Sciatic nerve (tissue), 2 donors: Measurements from ENCODE around the gene ANXA3. TPM values are rescaled to one million over a fixed set of nuclear protein-coding genes. Genes with fewer than 3 reads are reported as not detected.
"Not testable (repeated sequence)": the region's sequence is repeated elsewhere in the genome, so short reads cannot be mapped to it uniquely, and the experiment has no call there.

Experiments
- ATAC-seq: fragments of 200-7000 bp; cut with Tn5 transposase; one replicate; pipeline ENCODE4 v1.9.1; 2020; ENCODE audit warnings: mild to moderate bottlenecking, moderate library complexity
- DNase-seq: peaks from one replicate; pipeline ENCODE4 v3.0.0-alpha.2; 2020; ENCODE audit warnings: low spot score
- intact Hi-C: fragments of 100-400 bp; cut with DNase I; formaldehyde crosslinking; loops from one replicate; pipeline ENCODE4 v1.14.2; 2022
- total RNA-seq: library from RNA; stranded (reverse); fragmentation: NEBNext Ultra II Directional; extraction: Animal tissue kit (Norgen Biotek cat#: 25700); gene quantifications from one replicate; pipeline ENCODE4 v1.2.1, GENCODE V29; 2021
- donor health status: DM: no; HTN: no; CAD: no.
- donor health status: DM: no; HTN: no; CAD: no.

Gene ANXA3, protein sequence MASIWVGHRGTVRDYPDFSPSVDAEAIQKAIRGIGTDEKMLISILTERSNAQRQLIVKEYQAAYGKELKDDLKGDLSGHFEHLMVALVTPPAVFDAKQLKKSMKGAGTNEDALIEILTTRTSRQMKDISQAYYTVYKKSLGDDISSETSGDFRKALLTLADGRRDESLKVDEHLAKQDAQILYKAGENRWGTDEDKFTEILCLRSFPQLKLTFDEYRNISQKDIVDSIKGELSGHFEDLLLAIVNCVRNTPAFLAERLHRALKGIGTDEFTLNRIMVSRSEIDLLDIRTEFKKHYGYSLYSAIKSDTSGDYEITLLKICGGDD
- total RNA-seq = 109 TPM

DNA sequence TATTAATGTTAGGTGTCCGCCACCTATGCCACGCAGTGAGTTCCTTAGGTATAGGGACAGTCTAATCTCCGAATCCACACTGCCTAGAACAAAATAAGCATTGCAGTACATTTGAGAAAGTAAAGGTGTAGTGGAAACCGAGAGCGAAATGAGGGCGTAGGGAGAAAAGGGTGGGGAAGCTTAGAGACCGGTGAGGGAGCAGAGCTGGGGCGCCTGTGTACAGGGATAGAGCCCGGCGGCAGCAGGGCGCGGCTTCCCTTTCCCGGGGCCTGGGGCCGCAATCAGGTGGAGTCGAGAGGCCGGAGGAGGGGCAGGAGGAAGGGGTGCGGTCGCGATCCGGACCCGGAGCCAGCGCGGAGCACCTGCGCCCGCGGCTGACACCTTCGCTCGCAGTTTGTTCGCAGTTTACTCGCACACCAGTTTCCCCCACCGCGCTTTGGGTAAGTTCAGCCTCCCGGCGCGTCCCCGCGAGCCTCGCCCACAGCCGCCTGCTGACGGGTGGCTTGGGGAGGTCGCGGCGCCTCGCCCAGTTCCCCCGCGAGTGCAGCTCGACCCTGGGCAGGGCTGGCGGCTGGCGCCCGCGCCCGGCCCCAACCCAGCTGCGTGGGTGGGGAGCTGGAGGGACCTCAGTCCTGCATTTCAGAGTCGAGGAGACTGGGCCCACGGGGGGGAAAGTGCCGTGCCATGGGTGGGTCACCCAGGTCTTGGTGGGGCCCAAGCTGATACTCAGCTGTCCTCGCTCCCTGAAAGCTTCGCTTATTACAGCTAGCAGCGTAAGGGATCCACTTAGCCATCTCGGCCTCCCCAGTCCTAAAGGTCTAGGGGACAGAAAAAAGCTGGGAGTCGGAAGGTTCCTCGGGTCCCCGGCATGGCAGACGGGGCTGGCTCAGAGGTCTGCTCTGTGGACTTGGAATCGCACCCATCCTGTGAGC lies at the start of gene ANXA3:
ANXA3 (plus strand) TSS at position 351 of the 932 bp plus-strand sequence. CDS start 2,704 bp downstream, outside the sequence.
- intact Hi-C loops = no loop called here
- ATAC-seq (peak; percentile 85), DNase-seq (peak; percentile 68)

DNA sequence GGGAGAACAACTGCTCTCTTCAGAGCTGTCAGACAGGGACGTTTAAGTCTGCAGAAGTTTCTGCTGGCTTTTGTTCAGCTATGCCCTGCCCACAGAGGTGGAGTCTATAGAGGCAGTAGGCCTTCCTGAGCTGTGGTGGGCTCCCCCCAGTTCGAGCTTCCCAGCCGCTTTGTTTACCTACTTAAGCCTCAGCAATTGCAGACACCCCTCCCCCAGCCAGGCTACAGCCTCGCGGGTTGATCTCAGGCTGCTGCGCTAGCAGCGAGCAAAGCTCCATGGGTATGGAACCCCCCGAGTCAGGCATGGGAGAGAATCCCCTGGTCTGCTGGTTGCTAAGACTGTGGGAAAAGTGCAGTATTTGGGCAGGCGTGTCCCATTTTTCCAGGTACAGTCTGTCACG lies 45.3 kb upstream of the ANXA3 start:
- DNase-seq, ATAC-seq, intact Hi-C loops: not testable (repeated sequence)

DNA sequence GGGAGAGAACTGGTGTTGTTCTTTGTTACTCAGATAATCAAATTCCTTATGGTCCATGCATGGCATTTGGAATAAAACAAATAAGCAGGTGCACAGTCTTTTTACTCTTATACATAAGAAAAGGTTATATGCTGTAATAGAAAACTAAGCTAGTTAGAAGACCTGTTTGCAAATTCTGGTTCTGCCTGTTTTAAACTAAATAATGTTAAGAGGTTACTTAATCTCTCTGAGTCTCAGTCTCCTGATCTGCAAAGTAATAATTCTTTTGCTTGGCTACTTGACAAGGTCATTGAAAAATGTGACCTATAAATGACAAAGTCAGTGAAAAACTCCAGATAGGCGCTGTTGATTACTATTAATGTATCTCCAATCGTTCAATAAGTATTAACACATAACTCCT lies 42.5 kb upstream of the ANXA3 start:
- no peak for ATAC-seq
- intact Hi-C loops = no loop called here
- no peak for DNase-seq

DNA sequence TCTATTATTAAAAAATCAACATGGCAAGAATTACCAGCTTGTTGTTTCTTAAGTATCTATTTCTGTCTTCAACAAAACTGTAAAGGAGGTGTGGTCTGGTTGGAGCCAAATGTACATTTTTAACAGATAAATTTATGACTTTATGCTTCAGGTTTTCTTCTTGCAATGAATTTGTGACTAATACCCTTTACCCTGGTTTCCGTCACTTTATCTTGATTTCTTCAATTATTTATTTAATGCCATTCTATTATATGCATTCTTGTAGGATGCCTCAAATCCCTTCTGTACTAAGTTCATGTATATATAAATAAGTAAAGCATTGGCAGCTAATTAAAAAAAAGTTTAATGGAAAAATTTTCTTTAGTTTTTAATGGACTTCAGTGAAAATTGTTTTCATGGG lies 41.5 kb upstream of the ANXA3 start:
- intact Hi-C loops = no loop called here
- no peak for ATAC-seq

DNA sequence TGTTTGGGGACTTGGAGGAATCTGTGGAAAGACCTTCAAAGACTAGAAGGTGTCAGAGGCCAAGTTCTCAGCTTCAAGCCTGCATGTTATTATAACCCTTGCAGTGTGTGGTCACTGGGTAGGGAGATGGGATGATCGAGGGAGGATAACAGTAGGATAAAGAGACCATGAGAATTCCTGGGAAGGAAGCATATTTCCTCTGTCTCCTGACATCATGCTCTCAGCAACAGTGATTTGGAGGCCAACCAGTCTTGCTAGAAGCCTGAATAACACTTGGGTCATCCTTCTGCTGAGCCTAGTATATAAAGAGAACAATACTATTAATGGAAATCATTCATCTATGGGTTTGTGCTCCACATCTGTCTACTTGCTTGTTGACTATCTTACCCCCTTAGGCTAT lies 40.9 kb upstream of the ANXA3 start:
- intact Hi-C loops = no loop called here
- ATAC-seq = no peak
- no peak for DNase-seq

More for the DNA sequence above, 41.5 kb upstream of the ANXA3 start:
- DNase-seq = no peak

DNA sequence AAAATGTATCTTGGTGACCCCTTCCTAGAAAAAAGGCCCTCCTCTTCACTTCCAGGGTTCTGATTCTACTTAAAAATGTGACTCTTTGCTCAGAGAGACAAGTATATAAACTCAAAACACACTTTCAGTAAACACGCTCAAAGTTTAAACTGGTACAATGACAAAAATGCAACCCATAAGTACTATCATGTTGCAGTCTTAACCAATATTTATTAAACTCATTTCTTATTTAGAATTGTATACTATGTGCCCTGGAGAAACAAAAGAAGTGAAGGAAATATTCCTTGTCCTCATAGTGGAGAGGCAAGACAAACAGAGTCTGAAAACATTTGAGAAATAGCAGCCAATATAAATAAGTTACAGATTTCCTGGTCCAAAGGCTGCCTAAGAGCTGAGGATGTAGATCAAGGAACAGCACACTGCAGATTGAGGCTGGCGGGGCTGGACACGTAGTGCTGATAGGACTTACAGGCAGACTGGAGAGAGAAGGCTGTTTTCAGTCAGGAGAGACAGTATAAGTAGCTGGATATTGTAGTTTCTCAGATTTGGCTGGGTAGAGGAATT lies 39.1 kb upstream of the ANXA3 start:
- DNase-seq (no peak), ATAC-seq (no peak)
- intact Hi-C loops = no loop called here

DNA sequence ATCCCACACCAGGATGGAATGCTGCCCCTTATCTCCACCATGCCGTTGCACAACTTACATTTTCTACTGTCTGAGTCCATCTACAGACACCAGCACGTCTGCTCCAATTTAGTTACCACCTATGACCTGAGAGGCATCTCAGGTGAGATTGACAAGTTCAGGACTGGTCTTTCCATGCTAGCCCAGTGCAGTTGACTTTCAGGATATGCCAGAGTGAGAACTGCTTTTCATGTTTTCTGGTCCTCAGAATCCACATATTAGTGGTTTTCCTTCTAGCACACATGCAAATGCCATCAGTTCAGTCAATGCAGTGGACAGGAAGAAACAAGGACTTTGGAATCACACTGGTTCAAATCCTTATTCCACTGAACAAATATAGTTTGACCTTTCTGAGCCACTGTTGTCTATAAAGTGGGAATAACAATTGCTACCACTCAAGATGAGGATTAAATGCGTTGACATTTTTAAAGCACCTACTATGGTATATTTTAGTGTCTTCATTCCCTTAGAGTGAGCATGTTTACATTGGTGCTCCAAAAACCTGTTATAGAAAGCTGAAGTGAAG lies 38.1 kb upstream of the ANXA3 start:
- no peak for DNase-seq
- intact Hi-C loops = no loop called here
- ATAC-seq = no peak

DNA sequence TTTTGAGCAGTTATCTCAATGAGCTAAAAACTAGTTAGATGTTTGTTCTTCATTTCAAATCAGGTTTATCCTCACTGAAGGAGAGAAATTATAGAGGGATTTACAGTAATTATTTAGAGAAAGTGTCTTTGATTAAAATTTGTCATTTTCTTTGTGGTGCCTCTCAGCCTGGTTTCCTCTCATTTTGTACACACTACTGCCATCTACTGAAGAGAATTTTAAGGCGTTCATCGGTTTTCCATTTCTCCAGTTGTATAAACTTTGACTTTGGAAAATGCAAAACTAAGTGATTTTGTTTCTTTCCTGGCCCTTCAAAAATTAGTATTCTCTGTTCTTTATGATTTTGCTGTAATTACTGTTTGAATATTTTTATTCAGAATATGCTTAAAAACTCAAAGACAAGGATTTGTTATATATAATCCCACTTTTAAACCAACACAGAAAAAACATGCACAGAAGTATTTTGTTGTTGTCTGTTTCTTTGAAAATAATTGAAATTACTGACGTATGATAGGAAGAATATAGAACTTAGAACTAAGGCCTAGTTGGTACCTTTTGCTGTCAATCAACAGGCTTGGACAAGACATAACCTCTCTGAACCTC lies 34.4 kb upstream of the ANXA3 start:
- no peak for ATAC-seq
- no peak for DNase-seq
- intact Hi-C loops = no loop called here

DNA sequence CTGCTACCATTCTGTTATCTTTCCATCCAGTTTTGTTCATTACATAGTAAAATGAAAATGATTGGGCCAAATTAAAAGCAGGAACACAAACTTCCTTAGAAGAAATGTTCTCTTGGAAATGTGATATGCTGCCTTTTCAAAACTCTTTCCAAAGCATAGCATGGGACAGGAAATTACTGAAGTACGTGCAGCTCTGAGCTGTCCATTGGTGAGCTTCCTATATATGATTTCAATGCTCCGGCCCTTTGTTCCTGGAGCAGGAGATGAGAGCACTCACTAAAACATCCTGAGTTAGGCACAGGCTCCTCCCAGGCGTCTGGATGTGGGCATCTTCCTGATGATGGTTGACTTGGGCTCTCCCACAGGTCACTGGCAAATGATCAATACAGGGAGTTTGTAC lies 33.0 kb upstream of the ANXA3 start:
- intact Hi-C loops = no loop called here
- DNase-seq (no peak), ATAC-seq (no peak)

DNA sequence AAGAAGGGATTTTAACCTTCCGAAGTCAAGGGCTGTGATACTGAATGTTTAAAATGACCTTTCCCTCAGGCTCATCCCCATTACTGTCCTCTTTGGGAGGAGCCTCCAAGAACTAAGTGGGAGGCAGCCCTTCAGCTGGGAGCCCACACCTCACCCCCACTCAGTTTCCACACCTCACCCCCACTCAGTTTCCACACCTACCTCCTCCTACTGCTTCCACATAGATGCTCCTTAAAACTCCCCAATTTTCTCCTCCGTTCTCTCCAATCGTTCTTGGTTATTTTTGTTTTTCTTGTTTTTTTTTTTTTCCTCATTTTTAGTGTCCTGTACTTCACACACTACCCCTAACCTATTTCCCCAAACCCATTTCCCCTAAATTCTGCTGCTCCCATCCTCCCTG lies 31.6 kb upstream of the ANXA3 start:
- DNase-seq (no peak), ATAC-seq (no peak)
- intact Hi-C loops = no loop called here

DNA sequence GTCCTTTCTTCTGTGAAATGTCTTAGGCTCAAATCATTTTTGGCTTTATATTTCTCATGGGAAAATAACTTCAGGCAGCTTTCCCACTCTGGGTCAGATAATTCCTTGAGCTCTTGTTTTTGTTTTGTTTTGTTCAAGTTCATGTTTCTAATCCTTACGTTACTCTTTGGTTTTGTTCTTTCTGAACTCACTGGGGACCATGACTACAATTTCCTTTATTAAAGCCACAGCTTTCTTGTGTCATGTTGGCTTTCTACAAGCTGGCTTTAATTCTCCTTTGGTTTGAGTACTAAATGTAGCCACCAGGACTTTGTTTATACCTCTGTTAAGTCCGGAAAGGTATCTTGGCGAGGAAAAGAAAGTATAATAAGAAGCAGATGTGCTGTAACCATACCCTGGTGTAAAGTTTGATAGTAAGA lies 30.8 kb upstream of the ANXA3 start:
- intact Hi-C loops = no loop called here
- DNase-seq (no peak), ATAC-seq (peak; percentile 56)

DNA sequence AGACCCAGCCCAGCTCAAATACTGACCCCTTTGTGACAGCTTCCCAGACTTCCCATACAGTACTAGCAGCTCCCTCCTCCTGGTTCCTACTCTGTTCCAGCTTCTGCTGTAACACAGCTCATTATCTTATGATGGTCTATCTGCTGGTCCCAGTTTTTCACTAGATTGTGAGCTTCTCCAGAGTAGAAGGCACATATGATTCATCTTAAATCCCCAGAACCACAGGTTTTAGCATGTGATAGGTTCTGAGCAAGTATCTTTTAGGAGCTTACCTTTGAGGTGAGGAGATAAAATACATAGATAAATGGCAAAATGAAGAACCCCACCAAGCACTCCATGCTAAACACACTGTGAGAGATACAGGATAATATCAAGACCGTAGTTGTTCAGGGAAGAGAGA lies 27.6 kb upstream of the ANXA3 start:
- no peak for DNase-seq
- no peak for ATAC-seq
- intact Hi-C loops = no loop called here

DNA sequence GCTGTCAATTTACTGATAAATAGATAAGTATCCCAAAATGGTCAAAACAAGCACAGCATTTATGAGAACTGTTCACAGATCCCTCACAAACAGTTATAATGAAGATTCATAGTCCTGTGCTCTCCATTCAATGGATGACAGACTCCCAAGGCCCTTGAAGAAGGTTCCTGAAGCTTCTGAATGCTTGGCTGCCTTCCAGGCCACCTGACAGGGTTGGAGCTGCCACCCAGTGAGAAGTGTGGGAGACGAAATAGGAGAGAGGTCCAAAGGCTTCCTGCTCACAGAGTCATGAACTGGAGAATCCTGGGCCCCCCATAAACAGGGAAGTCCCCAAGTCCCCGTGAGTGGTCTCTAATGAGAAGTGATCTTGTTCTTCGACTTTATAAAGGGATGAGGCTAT lies 26.0 kb upstream of the ANXA3 start:
- no peak for ATAC-seq
- intact Hi-C loops = no loop called here
- no peak for DNase-seq

DNA sequence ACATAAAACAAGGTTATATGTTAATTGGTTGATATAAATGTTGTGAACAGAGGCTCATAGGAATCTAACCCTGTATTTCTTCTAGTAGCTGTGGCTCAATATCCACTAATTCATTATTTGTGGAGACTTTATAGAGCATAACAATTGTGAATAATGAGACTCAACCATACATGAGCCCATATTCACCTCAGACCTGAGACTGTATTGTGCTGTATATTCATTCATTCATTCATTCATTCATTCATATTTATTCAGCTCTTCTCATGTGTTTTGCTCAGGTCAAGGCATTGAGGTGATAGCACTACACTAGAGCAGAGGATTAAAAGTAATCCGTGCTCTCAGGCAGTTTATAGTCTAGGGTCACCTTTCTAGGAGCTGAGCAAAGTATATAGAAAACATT lies 24.5 kb upstream of the ANXA3 start:
- intact Hi-C loops = no loop called here
- DNase-seq (no peak), ATAC-seq (no peak)

DNA sequence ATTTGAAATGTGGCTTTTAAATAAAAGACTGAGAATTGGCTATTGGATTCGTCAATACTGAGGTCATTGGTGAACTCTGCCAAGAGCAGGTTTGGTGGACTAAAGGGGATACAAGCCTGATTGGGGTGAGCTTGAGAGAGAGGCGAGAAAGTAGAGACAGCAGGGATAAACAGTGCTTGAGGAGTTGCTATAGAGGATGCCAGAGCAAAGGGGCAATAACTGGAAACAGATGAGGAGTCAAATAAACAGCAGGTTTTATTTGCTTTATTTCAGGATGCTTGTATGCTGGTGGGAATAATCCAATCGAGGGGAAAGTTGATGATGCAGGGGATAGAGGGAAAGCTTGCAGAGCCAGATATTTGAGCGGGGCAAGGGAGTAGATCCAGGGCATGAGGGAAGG lies 24.0 kb upstream of the ANXA3 start:
- intact Hi-C loops = no loop called here
- DNase-seq = no peak
- ATAC-seq = no peak

DNA sequence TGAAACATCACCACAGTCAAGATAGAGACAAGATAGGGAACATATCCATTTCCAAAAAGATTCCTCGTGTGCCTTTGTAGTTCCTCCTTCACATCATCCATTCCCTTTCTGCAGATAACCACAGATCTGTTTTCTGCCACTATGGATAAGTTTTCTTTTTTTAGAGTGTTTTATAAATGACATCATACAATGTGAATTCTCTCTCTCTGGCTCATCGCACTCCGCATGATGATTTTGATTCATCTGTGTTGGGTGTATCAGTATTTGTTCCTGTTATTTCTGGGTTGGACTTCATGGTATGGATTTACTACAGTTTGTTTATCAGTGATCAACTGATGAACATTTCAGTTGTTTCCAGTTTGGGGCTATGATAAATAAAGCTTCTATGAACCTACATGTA lies 23.2 kb upstream of the ANXA3 start:
- no peak for DNase-seq
- intact Hi-C loops = no loop called here
- ATAC-seq = no peak

DNA sequence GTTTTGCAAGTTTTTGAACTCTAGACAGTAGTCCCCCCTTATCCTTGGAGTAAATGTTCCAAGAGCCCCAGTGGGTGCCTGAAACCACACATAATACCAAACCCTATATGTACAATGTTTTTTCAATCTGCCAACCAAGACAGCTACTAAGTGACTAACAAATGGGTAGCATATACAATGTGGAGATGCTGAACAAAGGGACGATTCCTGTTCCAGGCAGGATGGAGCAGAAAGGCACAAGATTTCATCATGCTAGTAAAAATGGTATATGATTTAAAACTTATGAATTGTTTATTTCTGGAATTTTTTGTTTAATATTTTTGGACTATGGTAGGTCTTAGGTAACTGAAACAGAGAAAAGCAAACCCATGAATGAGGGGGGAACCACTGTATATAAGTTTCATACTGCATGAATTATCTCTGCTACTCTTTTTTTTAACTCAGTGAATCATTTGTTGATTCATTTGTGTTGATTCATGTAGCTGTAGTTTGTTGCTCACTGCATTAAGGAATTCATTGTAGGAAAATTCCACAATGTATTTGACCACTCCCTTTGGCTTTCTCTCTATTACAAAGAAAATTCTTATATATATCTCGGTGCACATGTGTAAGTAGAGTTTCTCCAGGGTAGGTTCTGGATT lies 21.9 kb upstream of the ANXA3 start:
- intact Hi-C loops = no loop called here
- ATAC-seq = no peak
- no peak for DNase-seq

DNA sequence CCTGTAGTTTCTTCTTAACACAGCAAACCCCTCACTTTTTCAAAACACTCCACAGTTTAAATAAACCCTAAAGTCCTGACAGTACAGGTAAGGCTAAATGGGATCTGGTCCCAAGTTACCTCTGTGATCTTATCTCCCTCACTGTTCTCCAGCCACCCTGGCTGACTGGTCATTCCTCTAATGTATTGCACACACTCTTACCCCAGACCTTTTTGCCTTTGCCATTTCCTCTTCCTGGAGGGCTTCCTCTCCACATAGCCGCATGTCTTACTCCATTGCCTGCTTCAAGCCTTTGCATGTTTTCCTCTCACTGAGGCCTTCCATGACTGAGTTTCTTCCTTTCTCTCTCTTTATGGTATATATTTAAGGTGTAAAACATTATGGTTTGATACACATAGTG lies 19.5 kb upstream of the ANXA3 start:
- DNase-seq = no peak
- intact Hi-C loops = no loop called here
- ATAC-seq = no peak

DNA sequence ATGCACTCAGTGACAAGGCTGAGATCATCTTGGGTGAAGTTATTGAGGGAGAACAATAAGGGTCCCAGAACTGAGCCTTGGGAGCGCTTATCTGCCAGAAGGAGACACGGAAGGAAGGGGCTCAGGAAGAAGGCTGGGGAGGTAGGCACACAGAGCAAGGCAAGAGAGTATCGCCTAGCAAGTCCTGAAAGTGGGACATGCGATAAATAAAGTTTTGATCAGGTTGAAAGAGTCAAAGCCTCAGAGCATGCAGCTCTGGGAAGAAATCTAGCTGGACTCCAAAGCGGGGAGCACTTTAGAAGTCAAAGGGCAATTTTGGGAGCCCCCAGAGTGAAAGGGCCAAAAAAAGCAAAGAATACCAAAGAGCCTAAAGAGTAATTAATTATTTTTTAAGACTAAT lies 17.7 kb upstream of the ANXA3 start:
- intact Hi-C loops = no loop called here
- DNase-seq = no peak

More for the DNA sequence above, 17.7 kb upstream of the ANXA3 start:
- no peak for ATAC-seq
